ENCODE results near the gene DIS3L2. TPM values are rescaled to one million over a fixed set of nuclear protein-coding genes. Genes with fewer than 3 reads are reported as not detected.

The DIS3L2 gene
- polyA plus RNA-seq, 1 experiment: 8.2 TPM

- CTCF ChIA-PET: interaction anchor here (0.6 to 1.3 kb wide), 4 partner anchors 40 to 1204 kb away, joined by 3 to 13 read pairs (median 6); no protein-coding TSS in a partner anchor
- H3K4me3 ChIP-seq (ENCODE audit: low read depth, low read length): no peak overlapping the region
- no peaks in the 10 kb centered on the region for H3K9me3 ChIP-seq (ENCODE audit: control insufficient read depth, insufficient read depth, low read length)
- no peak for DNase-seq (ENCODE audit: low read depth, low spot score)
- POLR2A ChIA-PET: no interaction called here
- no peaks in the 10 kb centered on the region for H3K27me3 ChIP-seq (ENCODE audit: control insufficient read depth, insufficient read depth, low read length)
- TF ChIP-seq, protein P1, sequence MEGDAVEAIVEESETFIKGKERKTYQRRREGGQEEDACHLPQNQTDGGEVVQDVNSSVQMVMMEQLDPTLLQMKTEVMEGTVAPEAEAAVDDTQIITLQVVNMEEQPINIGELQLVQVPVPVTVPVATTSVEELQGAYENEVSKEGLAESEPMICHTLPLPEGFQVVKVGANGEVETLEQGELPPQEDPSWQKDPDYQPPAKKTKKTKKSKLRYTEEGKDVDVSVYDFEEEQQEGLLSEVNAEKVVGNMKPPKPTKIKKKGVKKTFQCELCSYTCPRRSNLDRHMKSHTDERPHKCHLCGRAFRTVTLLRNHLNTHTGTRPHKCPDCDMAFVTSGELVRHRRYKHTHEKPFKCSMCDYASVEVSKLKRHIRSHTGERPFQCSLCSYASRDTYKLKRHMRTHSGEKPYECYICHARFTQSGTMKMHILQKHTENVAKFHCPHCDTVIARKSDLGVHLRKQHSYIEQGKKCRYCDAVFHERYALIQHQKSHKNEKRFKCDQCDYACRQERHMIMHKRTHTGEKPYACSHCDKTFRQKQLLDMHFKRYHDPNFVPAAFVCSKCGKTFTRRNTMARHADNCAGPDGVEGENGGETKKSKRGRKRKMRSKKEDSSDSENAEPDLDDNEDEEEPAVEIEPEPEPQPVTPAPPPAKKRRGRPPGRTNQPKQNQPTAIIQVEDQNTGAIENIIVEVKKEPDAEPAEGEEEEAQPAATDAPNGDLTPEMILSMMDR (IDR thresholded peaks at IDR 0.05; ENCODE audit: low read depth, low read length): no peak
- no peak overlapping the region for H3K27ac ChIP-seq (ENCODE audit: low read depth, low read length)
Observed at GRCh38 chr2:232286001-232286868, 324.7 kb downstream of the DIS3L2 start.

GRCh38 chr2:232287316-232287715 lies 325.8 kb downstream of the DIS3L2 start:
- TF ChIP-seq, protein P1 (IDR thresholded peaks at IDR 0.05; ENCODE audit: low read depth, low read length): no peak
- H3K27ac ChIP-seq (ENCODE audit: low read depth, low read length): no peak overlapping the region
- no peak for DNase-seq (ENCODE audit: low read depth, low spot score)
- H3K27me3 ChIP-seq (ENCODE audit: control insufficient read depth, insufficient read depth, low read length): no peaks in the 10 kb centered on the region
- ChIA-PET POLR2A (no interaction called here), CTCF (interaction anchor here (0.6 kb wide), 1 partner anchor 39 kb away, joined by 13 read pairs; no protein-coding TSS in a partner anchor)
- no peak overlapping the region for H3K4me3 ChIP-seq (ENCODE audit: low read depth, low read length)
- H3K9me3 ChIP-seq (ENCODE audit: control insufficient read depth, insufficient read depth, low read length): no peaks in the 10 kb centered on the region

GRCh38 chr2:232288489-232289030 lies 327.0 kb downstream of the DIS3L2 start:
- TF ChIP-seq, protein P1 (IDR thresholded peaks at IDR 0.05; ENCODE audit: low read depth, low read length): no peak
- ChIA-PET POLR2A (no interaction called here), CTCF (interaction anchor here (1.2 kb wide), 1 partner anchor 364 kb away, joined by 4 read pairs; no protein-coding TSS in a partner anchor)
- Histone ChIP-seq H3K27ac (ENCODE audit: low read depth, low read length) (no peak overlapping the region), H3K4me3 (ENCODE audit: low read depth, low read length) (no peak overlapping the region), H3K27me3 (ENCODE audit: control insufficient read depth, insufficient read depth, low read length) (no peaks in the 10 kb centered on the region), H3K9me3 (ENCODE audit: control insufficient read depth, insufficient read depth, low read length) (no peaks in the 10 kb centered on the region)
- no peak for DNase-seq (ENCODE audit: low read depth, low spot score)

DNA sequence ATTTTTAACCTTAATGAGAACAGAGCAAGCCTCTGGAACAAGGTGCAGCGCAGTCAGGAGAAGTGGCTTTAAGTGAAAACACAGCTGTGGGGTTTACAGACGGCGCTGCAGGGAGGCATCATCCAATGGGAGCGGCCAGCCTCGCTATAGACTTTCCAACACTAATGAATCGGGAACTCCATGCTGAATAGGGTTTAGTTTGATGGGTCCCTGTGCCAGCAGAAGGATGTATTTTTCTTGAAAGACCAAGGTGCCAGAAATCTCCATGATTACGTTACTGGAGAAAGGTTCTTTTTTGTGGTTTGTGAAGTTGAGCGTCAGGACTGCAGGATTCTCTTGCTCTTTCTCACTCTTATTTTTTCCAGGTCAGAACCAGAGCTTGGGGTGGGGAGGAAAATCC lies 329.2 kb downstream of the DIS3L2 start:
- POLR2A ChIA-PET: no interaction called here
- Histone ChIP-seq H3K4me3 (ENCODE audit: low read depth, low read length) (no peak overlapping the region), H3K27me3 (ENCODE audit: control insufficient read depth, insufficient read depth, low read length) (no peaks in the 10 kb centered on the region), H3K27ac (ENCODE audit: low read depth, low read length) (no peak overlapping the region), H3K9me3 (ENCODE audit: control insufficient read depth, insufficient read depth, low read length) (no peaks in the 10 kb centered on the region)
- DNase-seq (ENCODE audit: low read depth, low spot score): no peak
- CTCF ChIA-PET: interaction anchor here (0.8 to 3.1 kb wide), 5 partner anchors 22 to 366 kb away, joined by 3 to 18 read pairs (median 4); no protein-coding TSS in a partner anchor
- TF ChIP-seq, protein P1 (IDR thresholded peaks at IDR 0.05; ENCODE audit: low read depth, low read length): no peak

- no peak for DNase-seq (ENCODE audit: low read depth, low spot score)
- Histone ChIP-seq H3K27me3 (ENCODE audit: control insufficient read depth, insufficient read depth, low read length) (no peaks in the 10 kb centered on the region), H3K4me3 (ENCODE audit: low read depth, low read length) (no peak overlapping the region), H3K27ac (ENCODE audit: low read depth, low read length) (no peak overlapping the region), H3K9me3 (ENCODE audit: control insufficient read depth, insufficient read depth, low read length) (no peaks in the 10 kb centered on the region)
- TF ChIP-seq, protein P1 (IDR thresholded peaks at IDR 0.05; ENCODE audit: low read depth, low read length): no peak
- CTCF ChIA-PET: interaction anchor here (0.9 to 3.1 kb wide), 3 partner anchors 23 to 367 kb away, joined by 3 to 18 read pairs (median 5); no protein-coding TSS in a partner anchor
- POLR2A ChIA-PET: no interaction called here
Observed at GRCh38 chr2:232291343-232291742, 329.8 kb downstream of the DIS3L2 start.

Measured in AG04450 (cell line).